GM12865 (cell line): ENCODE results near the gene RTN4R.

ENCODE experiments used
- DNase-seq: peaks from one replicate; pipeline ENCODE4 v3.0.0; 2010; ENCODE audit warnings: low read depth
- H3K4me3 ChIP-seq: 2 replicates; pipeline ENCODE4 v1.5.1; 2011; ENCODE audit warnings: mild to moderate bottlenecking, low read depth, low read length, control low read depth
- TF ChIP-seq, protein P1 (sequence below): IDR thresholded peaks from 2 replicates; pipeline ENCODE4 v1.5.1; 2011; ENCODE audit warnings: low read length, control low read depth, low read depth, inconsistent platforms; ENCODE audit not compliant: insufficient read depth; ENCODE audit errors: missing control alignments

Gene RTN4R

GRCh38 chr22:20217563-20217962, 50.6 kb downstream of the RTN4R start:
- TF ChIP-seq, protein P1, sequence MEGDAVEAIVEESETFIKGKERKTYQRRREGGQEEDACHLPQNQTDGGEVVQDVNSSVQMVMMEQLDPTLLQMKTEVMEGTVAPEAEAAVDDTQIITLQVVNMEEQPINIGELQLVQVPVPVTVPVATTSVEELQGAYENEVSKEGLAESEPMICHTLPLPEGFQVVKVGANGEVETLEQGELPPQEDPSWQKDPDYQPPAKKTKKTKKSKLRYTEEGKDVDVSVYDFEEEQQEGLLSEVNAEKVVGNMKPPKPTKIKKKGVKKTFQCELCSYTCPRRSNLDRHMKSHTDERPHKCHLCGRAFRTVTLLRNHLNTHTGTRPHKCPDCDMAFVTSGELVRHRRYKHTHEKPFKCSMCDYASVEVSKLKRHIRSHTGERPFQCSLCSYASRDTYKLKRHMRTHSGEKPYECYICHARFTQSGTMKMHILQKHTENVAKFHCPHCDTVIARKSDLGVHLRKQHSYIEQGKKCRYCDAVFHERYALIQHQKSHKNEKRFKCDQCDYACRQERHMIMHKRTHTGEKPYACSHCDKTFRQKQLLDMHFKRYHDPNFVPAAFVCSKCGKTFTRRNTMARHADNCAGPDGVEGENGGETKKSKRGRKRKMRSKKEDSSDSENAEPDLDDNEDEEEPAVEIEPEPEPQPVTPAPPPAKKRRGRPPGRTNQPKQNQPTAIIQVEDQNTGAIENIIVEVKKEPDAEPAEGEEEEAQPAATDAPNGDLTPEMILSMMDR = no peak
- no peak for DNase-seq
- H3K4me3 ChIP-seq = no peak overlapping the region

DNA sequence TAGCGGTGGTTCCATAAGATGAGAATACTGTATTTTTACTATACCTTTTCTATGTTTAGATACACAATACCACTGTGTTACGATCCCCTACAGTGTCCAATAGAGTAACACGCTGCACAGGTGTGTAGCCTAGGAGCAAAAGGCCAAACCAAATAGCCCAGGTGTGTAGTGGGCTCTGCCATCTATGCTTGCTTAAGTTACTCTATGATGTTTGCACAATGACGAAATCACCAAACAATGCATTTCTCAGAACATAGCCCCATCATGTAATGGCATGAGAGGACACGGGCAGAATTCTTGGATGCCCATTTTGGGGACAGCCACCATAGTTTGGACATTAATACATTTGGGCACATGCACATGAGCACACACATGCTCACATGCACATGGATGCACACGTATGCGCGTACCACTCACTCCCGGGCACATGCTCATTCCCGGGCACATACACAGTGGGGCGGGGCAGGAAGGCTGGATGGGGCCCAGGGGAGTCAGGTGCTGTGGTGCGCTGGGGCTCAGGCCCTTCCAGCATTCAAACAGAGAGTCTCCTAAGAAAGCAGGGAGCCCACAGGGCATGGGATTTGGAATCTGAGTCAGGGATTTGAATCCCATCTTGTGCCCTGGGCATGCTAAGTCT, 51.1 kb downstream of the RTN4R start:
- H3K4me3 ChIP-seq = no peak overlapping the region
- no peak for DNase-seq
- TF ChIP-seq, protein P1 = no peak

DNA sequence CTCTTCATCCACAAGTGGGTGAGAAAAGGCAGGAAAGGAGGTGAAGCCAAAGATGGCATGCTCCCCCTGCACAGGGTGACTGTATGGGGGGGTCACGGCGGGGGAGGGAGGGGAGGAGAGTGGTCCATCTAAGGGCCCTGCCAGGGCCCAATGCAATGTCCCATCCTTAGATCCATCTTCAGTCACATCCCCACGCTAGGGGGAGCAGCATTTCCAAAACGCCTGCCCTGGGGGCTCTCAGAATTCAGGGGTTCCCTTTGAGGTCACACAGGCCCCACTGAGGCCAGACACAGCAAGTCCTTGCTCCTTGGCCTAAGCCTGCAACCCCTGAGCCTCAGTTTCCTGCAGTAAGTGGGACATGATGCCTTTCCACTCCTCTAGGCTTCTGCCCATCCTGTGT, 52.4 kb downstream of the RTN4R start:
- DNase-seq = no peak
- TF ChIP-seq, protein P1 = peak; percentile 6
- H3K4me3 ChIP-seq = no peak overlapping the region

GRCh38 chr22:20214853-20215252, 53.3 kb downstream of the RTN4R start:
- no peak for DNase-seq
- TF ChIP-seq, protein P1 = no peak
- H3K4me3 ChIP-seq = no peak overlapping the region

GRCh38 chr22:20213833-20214708, 54.0 kb downstream of the RTN4R start:
- DNase-seq = peak; percentile 28
- TF ChIP-seq, protein P1 = no peak

DNA sequence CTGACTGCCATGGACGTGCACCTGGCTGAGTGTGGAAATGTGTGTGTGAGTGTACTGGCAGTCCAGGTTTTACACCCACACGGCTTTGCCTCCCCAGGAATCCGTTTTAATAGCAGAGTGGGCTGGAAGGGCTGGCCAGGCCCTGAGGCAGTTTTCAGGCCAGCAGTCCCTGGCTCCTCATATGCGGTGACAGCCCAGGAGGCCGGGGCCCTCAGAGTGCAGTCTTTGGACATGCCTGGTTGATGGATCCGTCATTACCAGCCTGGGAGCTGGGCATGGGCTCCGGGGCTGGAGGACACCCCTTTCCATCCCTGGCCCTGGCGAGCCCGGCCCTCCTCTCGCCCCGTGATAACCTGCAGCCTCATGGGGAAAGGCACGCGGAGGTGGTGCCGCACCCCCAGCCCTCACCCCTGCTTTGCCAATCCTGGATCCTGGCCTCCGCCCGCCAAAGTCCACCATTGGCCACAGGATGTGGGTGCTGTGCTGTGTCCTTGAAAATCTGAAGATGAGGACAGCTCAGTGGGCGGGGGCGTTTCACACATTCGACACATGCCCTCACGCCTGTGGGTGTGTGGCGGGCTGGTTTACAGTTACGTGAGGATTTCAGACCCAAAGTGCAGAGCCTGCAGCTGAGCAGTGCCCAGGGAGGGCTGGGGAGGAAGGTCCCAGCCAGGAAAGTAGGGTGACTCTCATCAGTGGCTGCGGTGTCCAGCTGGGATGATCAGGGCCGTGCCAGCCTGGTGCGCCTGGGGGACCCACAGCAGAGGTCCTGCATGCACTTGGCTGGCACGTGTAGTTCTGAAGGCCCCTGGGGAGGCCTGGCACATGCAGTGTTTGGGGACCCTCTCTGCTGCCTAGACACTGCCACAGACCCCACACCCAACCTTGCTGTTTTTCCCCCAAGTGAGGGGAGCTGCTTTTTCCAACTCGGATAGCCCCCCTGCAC, 55.1 kb downstream of the RTN4R start:
- H3K4me3 ChIP-seq = no peak overlapping the region
- DNase-seq = no peak
- TF ChIP-seq, protein P1 = no peak

More at GRCh38 chr22:20213833-20214708, 54.0 kb downstream of the RTN4R start:
- H3K4me3 ChIP-seq = no peak overlapping the region
